Kidney (tissue), 14 donors: ENCODE data around the gene KCNG2. TPM values are rescaled to one million over a fixed set of nuclear protein-coding genes. Genes with fewer than 3 reads are reported as not detected.

Source experiments
- DNase-seq, 5 donors: peaks; one replicate each; pipeline ENCODE4 v3.0.0-alpha.2; 2013 to 2020
- FAIRE-seq: peaks from 2 replicates; lab custom pipeline; 2012; peaks lifted over from hg19 to GRCh38; lab: Jason Lieb, UNC
- H3K27ac ChIP-seq, 2 donors: one replicate each; pipeline ENCODE4 v1.7.0; 2013; ENCODE audit warnings: low read depth in 2 of 2, low read length in 2 of 2, inconsistent platforms in 1 of 2
- H3K27me3 ChIP-seq: one replicate; pipeline ENCODE4 v1.7.1; 2013; ENCODE audit warnings: low read length, inconsistent platforms; ENCODE audit not compliant: control insufficient read depth, insufficient read depth
- H3K36me3 ChIP-seq, 3 donors: one replicate each; pipeline versions ENCODE4 v1.7.0 to v1.7.1; 2013; ENCODE audit warnings: low read length in 3 of 3, control low read depth in 1 of 3, inconsistent platforms in 1 of 3; ENCODE audit not compliant: insufficient read depth in 3 of 3, control insufficient read depth in 2 of 3
- H3K4me1 ChIP-seq, 3 donors: one replicate each; pipeline versions ENCODE4 v1.7.0 to v1.7.1; 2013; ENCODE audit warnings: low read length in 3 of 3, inconsistent platforms in 1 of 3, low read depth in 1 of 3; ENCODE audit not compliant: control insufficient read depth in 2 of 3, insufficient read depth in 2 of 3
- H3K4me3 ChIP-seq, 3 donors: one replicate each; pipeline versions ENCODE4 v1.7.0 to v1.8.1; 2013; ENCODE audit warnings: low read length in 3 of 3, control low read depth in 1 of 3, inconsistent platforms in 1 of 3
- H3K9ac ChIP-seq, 3 donors: one replicate each; pipeline versions ENCODE4 v1.7.0 to v1.7.1; 2013; ENCODE audit warnings: low read length in 3 of 3, control low read depth in 1 of 3, inconsistent platforms in 1 of 3
- H3K9me3 ChIP-seq, 3 donors: one replicate each; pipeline versions ENCODE4 v1.7.0 to v1.7.1; 2013; ENCODE audit warnings: low read length in 3 of 3, control low read depth in 1 of 3, inconsistent platforms in 1 of 3; ENCODE audit not compliant: control insufficient read depth in 2 of 3, insufficient read depth in 1 of 3
- intact Hi-C: fragments of 100-400 bp; cut with DNase I; formaldehyde crosslinking; loops from one replicate; pipeline ENCODE4 v1.11.1; 2022
- polyA plus RNA-seq: library from polyadenylated mRNA; stranded (reverse); fragments of 350-450 nt; fragmentation: Illumina TruSeq; extraction: RNeasy Lipid Tissue Mini Kit (QIAGEN cat#74804); gene quantifications from one replicate; pipeline ENCODE4 v1.2.3, GENCODE V29; 2014; ENCODE audit warnings: low read depth, low replicate concordance; ENCODE audit not compliant: insufficient read depth
- total RNA-seq: library from RNA; stranded (reverse); fragmentation: NEBNext Ultra II Directional; extraction: Animal tissue kit (Norgen Biotek cat#: 25700); gene quantifications from one replicate; pipeline ENCODE4 v1.2.1, GENCODE V29; 2021
- TF ChIP-seq, protein P1 (sequence below): IDR thresholded peaks from 3 replicates; pipeline ENCODE4 v1.5.1; 2012; ENCODE audit warnings: mild to moderate bottlenecking, moderate library complexity, borderline replicate concordance; ENCODE audit not compliant: insufficient read depth; ENCODE audit errors: extremely low read depth
- donor health status: control.
- donor health status: control.
- donor health status: control.
- donor health status: control.
- donor health status: control.
- donor health status: DM: yes; HTN: yes; CAD: no.
- donor health status: Normal renal cell carcinoma (clear cell type).

KCNG2 gene
- total and polyA plus RNA-seq, 2 donors from 2014 or later: 0.76 TPM; not detected in 1

GRCh38 chr18:79823120-79823519, 25.4 kb downstream of the KCNG2 start:
- intact Hi-C loops: no loop called here
- Histone ChIP-seq H3K4me1 (no peaks in the 10 kb centered on the region), H3K27ac (no peak overlapping the region), H3K36me3 (no peaks in the 10 kb centered on the region), H3K4me3 (no peak overlapping the region), H3K9ac (no peak overlapping the region), H3K27me3 (no peaks in the 10 kb centered on the region), H3K9me3 (peaks cover 0 to under 1% (median 0%) of the 10 kb centered on the region in 3 donors)
- FAIRE-seq (no peak), DNase-seq (peak in 2 of 5 donors; percentile 15 to 19)
- TF ChIP-seq, protein P1, sequence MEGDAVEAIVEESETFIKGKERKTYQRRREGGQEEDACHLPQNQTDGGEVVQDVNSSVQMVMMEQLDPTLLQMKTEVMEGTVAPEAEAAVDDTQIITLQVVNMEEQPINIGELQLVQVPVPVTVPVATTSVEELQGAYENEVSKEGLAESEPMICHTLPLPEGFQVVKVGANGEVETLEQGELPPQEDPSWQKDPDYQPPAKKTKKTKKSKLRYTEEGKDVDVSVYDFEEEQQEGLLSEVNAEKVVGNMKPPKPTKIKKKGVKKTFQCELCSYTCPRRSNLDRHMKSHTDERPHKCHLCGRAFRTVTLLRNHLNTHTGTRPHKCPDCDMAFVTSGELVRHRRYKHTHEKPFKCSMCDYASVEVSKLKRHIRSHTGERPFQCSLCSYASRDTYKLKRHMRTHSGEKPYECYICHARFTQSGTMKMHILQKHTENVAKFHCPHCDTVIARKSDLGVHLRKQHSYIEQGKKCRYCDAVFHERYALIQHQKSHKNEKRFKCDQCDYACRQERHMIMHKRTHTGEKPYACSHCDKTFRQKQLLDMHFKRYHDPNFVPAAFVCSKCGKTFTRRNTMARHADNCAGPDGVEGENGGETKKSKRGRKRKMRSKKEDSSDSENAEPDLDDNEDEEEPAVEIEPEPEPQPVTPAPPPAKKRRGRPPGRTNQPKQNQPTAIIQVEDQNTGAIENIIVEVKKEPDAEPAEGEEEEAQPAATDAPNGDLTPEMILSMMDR: no peak

- H3K9me3 ChIP-seq: peaks cover 0 to 6% (median 0%) of the 10 kb centered on the region in 3 donors
- no peak overlapping the region for H3K27ac ChIP-seq
- FAIRE-seq (no peak), DNase-seq (peak in 1 of 5 donors; percentile 68)
- no peaks in the 10 kb centered on the region for H3K36me3 ChIP-seq
- H3K4me3 ChIP-seq: no peak overlapping the region
- no peaks in the 10 kb centered on the region for H3K27me3 ChIP-seq
- TF ChIP-seq, protein P1: no peak
- intact Hi-C loops: no loop called here
- no peak overlapping the region for H3K9ac ChIP-seq
- no peaks in the 10 kb centered on the region for H3K4me1 ChIP-seq
Observed at GRCh38 chr18:79825913-79826312, 28.2 kb downstream of the KCNG2 start.

DNA sequence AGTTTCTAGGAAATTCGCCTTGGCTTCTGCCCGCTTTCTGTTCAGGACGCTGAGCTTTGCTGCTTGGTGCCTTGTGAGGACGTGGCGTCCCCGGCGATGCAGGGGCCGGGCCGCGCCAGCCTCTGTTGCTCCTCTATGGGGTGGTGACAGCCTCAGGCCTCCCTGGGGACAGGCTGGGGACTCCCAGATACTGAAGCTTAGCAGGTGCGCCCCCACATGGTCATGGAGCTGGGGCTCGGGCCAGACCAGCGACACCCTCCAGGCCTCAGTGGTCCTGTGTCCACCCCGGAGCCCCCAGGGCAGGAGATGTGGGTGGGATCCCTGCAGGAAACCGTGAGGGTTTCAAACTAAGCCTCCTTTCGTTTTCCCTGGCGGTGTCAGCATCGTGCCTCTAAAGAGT, 29.2 kb downstream of the KCNG2 start:
- TF ChIP-seq, protein P1: no peak
- H3K4me3 ChIP-seq: no peak overlapping the region
- peaks cover 0 to 6% (median 0%) of the 10 kb centered on the region in 3 donors for H3K9me3 ChIP-seq
- H3K27me3 ChIP-seq: no peaks in the 10 kb centered on the region
- no peak for DNase-seq
- H3K27ac ChIP-seq: no peak overlapping the region
- no peaks in the 10 kb centered on the region for H3K4me1 ChIP-seq
- intact Hi-C loops: no loop called here
- no peaks in the 10 kb centered on the region for H3K36me3 ChIP-seq
- FAIRE-seq: no peak
- no peak overlapping the region for H3K9ac ChIP-seq

GRCh38 chr18:79828258-79828657, 30.5 kb downstream of the KCNG2 start:
- Histone ChIP-seq H3K9ac (no peak overlapping the region), H3K27me3 (no peaks in the 10 kb centered on the region), H3K4me3 (peak overlapping the region in 1 of 3 donors; percentile 34), H3K9me3 (peaks cover 0 to 6% (median 0%) of the 10 kb centered on the region in 3 donors), H3K4me1 (no peaks in the 10 kb centered on the region), H3K36me3 (no peaks in the 10 kb centered on the region), H3K27ac (no peak overlapping the region)
- DNase-seq (no peak), FAIRE-seq (no peak)
- TF ChIP-seq, protein P1: no peak
- intact Hi-C loops: no loop called here
